Measurements from ENCODE around the gene ZNF536.

- TF ChIP-seq POLR2A (IDR thresholded peaks at IDR 0.05) (no peak), CTCF (IDR thresholded peaks at IDR 0.05) (no peak)
Observed at GRCh38 chr19:30393046-30393445, 20.9 kb downstream of the ZNF536 start.
